Brain microvascular endothelial cell (primary cell): Measurements from ENCODE around the gene CD14.
"Not testable (repeated sequence)": the region's sequence is repeated elsewhere in the genome, so short reads cannot be mapped to it uniquely, and the experiment has no call there.

Source experiments
- DNase-seq: peaks from one replicate; pipeline ENCODE4 v3.0.0-alpha.2; 2020
- H3K27ac ChIP-seq: fragments of 250-450 bp; sonication (Bioruptor Pico); 2 replicates; pipeline ENCODE4 v1.5.1; 2020; ENCODE audit warnings: mild to moderate bottlenecking, moderate library complexity
- H3K27me3 ChIP-seq: fragments of 250-450 bp; sonication (Bioruptor Pico); replicated peaks from 2 replicates; pipeline ENCODE4 v1.5.1; 2020; ENCODE audit warnings: mild to moderate bottlenecking
- H3K36me3 ChIP-seq: fragments of 250-450 bp; sonication (Bioruptor Pico); replicated peaks from 2 replicates; pipeline ENCODE4 v1.5.1; 2020; ENCODE audit warnings: mild to moderate bottlenecking
- H3K4me3 ChIP-seq: 2 replicates; pipeline ENCODE4 v1.5.1; 2011; ENCODE audit warnings: low read depth, mild to moderate bottlenecking, control low read depth, low read length, moderate library complexity
- CTCF ChIP-seq: IDR thresholded peaks from 2 replicates; pipeline ENCODE4 v1.5.1; 2011; ENCODE audit warnings: low read depth, mild to moderate bottlenecking, moderate library complexity, low read length, control low read depth, inconsistent platforms; ENCODE audit errors: missing control alignments
- in situ Hi-C: cut with HindIII; loops from 2 replicates; pipeline ENCODE4 v1.10.0; 2017; ENCODE audit warnings: low sequenced_read_pairs, low pct_ligation_motif_present

CD14 gene

GRCh38 chr5:140639148-140639981 is 6.4 kb upstream of the CD14 start, which contains the start of gene TMCO6:
TSS of gene TMCO6 (plus strand) at chr5:140639451. CDS start at chr5:140639528, 77 bp downstream.
- Histone ChIP-seq H3K27me3 (no peaks in the 10 kb centered on the region), H3K36me3 (peaks cover 4% of the 10 kb centered on the region), H3K27ac (peak within 1 kb of the TSS; percentile 20), H3K4me3 (peak within 1 kb of the TSS; percentile 75)
- TF ChIP-seq CTCF = peak; percentile 64
- in situ Hi-C loops = no loop called here
- peak; percentile 93 for DNase-seq

GRCh38 chr5:140638898-140639147 is 5.8 kb upstream of the CD14 start:
- DNase-seq, H3K27me3 ChIP-seq, in situ Hi-C loops, H3K36me3 ChIP-seq: not testable (repeated sequence)
- peak overlapping the region; percentile 13 for H3K27ac ChIP-seq
- H3K4me3 ChIP-seq = peak overlapping the region; percentile 75

- no peak for TF ChIP-seq CTCF
- in situ Hi-C loops = no loop called here
- no peak for DNase-seq
- Histone ChIP-seq H3K36me3 (no peaks in the 10 kb centered on the region), H3K4me3 (no peak overlapping the region), H3K27ac (no peak overlapping the region), H3K27me3 (no peaks in the 10 kb centered on the region)
Observed at GRCh38 chr5:140637371-140638100, 4.6 kb upstream of the CD14 start.

GRCh38 chr5:140635291-140636257 is 2.6 kb upstream of the CD14 start:
- DNase-seq = no peak
- Histone ChIP-seq H3K36me3 (no peaks in the 10 kb centered on the region), H3K27me3 (no peaks in the 10 kb centered on the region), H3K4me3 (no peak overlapping the region), H3K27ac (no peak overlapping the region)
- no peak for TF ChIP-seq CTCF
- in situ Hi-C loops = no loop called here

- no peak for TF ChIP-seq CTCF
- H3K27me3 ChIP-seq = no peaks in the 10 kb centered on the region
- H3K4me3 ChIP-seq = no peak overlapping the region
- no peak overlapping the region for H3K27ac ChIP-seq
- no peak for DNase-seq
- no peaks in the 10 kb centered on the region for H3K36me3 ChIP-seq
- in situ Hi-C loops = no loop called here
Observed at GRCh38 chr5:140634103-140634502, 1.1 kb upstream of the CD14 start.

GRCh38 chr5:140633501-140633900 is 526 bp upstream of the CD14 start:
- H3K27ac ChIP-seq = no peak overlapping the region
- H3K4me3 ChIP-seq = no peak overlapping the region
- no peak for TF ChIP-seq CTCF
- no peaks in the 10 kb centered on the region for H3K36me3 ChIP-seq
- no peaks in the 10 kb centered on the region for H3K27me3 ChIP-seq
- in situ Hi-C loops = no loop called here
- no peak for DNase-seq
